ENCODE data around the gene CTDSPL2. TPM values are rescaled to one million over a fixed set of nuclear protein-coding genes. Genes with fewer than 3 reads are reported as not detected.

The CTDSPL2 gene
- total and polyA plus RNA-seq, 5 donors from 2014 or later = 41.3 to 81.8 (median 45.7) TPM

Other genes starting within 250 kb of the CTDSPL2 start
- not detected for gene FRMD5, start 232.4 kb upstream of the CTDSPL2 start, total RNA-seq
- gene FRMD5, start 232.4 kb upstream of the CTDSPL2 start, polyA plus RNA-seq = 1 to 10 TPM in 1 of 4 donors, under 1 TPM in 3; 0.24 to 1.1 (median 0.35) TPM
- gene GOLM2, start 138.9 kb upstream of the CTDSPL2 start, total RNA-seq = 42.2 TPM
- gene GOLM2, start 138.9 kb upstream of the CTDSPL2 start, polyA plus RNA-seq = 10 to 100 TPM; 43.0 to 46.5 (median 44.9) TPM
- gene EIF3J, start 109.5 kb downstream of the CTDSPL2 start, total RNA-seq = 80.4 TPM
- 10 to 100 TPM; 18.2 to 29.0 (median 22.0) TPM for gene EIF3J, start 109.5 kb downstream of the CTDSPL2 start, polyA plus RNA-seq
- gene SPG11, start 236.0 kb downstream of the CTDSPL2 start, total RNA-seq = 71.5 TPM
- gene SPG11, start 236.0 kb downstream of the CTDSPL2 start, polyA plus RNA-seq = 10 to 100 TPM; 21.6 to 27.7 (median 24.6) TPM

All from CD4-positive, CD25-positive, alpha-beta regulatory T cell (primary cell).